ENCODE measurements around the gene RAB17. TPM values are rescaled to one million over a fixed set of nuclear protein-coding genes. Genes with fewer than 3 reads are reported as not detected.

Gene RAB17
- total RNA-seq, 1 donor = 0.10 TPM

GRCh38 chr2:237569041-237569440, 21.5 kb downstream of the RAB17 start:
- no peaks in the 10 kb centered on the region for H3K9me3 ChIP-seq (ENCODE audit: low read depth, low read length)
- no peak overlapping the region for H3K4me3 ChIP-seq (ENCODE audit: low read length)
- H3K4me1 ChIP-seq (ENCODE audit: insufficient read depth, low read length) = no peaks in the 10 kb centered on the region
- H3K27me3 ChIP-seq (ENCODE audit: insufficient read depth, low read length) = no peaks in the 10 kb centered on the region

DNA sequence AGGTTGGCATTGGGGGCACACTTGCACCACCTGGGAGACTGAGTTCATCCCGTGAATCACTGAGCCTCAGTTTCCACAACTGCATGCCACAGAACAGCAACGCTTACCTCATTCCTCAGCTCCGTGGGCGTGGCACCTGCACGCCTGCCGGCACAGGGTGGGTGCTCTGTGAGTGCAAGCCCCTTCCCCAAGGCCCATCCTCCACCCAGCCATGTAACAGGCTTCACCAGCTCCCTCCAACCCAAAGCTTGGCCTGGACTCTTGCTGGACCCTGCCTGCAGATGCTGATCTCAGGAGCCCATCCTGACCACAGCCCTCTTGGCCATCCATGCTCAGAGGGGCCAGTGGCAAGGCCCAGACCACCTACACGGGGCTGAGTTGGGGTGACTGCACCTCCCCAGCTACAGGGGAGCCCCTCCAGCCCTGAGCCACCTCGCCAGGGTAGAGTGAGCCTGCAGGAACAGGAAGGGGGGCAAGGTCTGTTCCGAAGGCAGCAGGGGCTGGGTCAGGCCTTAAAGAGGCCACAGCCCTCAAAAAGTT, 22.3 kb downstream of the RAB17 start:
- Histone ChIP-seq H3K4me1 (ENCODE audit: insufficient read depth, low read length) (no peaks in the 10 kb centered on the region), H3K9me3 (ENCODE audit: low read depth, low read length) (no peaks in the 10 kb centered on the region), H3K27me3 (ENCODE audit: insufficient read depth, low read length) (no peaks in the 10 kb centered on the region), H3K4me3 (ENCODE audit: low read length) (no peak overlapping the region)

DNA sequence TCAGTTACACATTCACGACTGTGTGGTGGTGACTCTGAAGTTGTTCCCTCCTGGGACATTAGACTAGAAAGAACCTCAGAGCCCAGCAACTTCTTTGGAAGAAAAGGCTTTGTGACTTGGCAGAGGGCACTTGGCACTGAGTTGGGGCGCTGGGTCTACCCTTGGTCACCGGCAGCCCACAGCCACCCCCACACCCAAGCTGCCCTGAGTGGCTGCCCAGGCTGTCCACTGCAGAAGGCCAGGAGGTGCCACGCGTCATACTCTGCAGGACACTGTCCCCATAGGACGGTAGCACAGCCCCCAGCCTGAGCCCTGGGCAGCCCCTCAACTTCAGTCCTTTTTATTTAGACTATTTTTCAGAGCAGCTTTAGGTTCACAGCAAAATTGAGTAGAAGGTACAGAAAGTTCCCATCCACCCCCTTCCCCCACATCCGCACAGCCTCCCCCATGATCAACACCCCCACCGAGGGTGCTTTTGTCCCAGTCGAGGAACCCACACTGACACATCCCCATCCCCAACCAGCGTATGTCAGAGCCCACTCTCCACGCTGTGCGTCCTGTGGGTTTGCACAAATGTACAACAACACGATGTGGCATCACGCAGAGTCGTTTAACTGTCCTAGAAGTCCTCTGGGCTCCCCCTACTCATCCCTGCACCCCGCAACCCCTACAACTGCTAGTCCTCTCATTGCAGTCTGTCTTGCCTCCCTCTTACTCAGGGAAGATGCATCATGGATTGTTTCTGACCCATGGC, 23.1 kb downstream of the RAB17 start:
- Histone ChIP-seq H3K9me3 (ENCODE audit: low read depth, low read length) (no peaks in the 10 kb centered on the region), H3K4me3 (ENCODE audit: low read length) (no peak overlapping the region), H3K27me3 (ENCODE audit: insufficient read depth, low read length) (no peaks in the 10 kb centered on the region), H3K4me1 (ENCODE audit: insufficient read depth, low read length) (no peaks in the 10 kb centered on the region)

GRCh38 chr2:237566401-237567235, 23.9 kb downstream of the RAB17 start, which contains the start of gene PRLH:
PRLH (plus strand) TSS chr2:237566574; CDS start chr2:237566574, 0 bp downstream.
- no peak within 1 kb of the TSS for H3K4me3 ChIP-seq (ENCODE audit: low read length)
- no peaks in the 10 kb centered on the region for H3K4me1 ChIP-seq (ENCODE audit: insufficient read depth, low read length)
- H3K27me3 ChIP-seq (ENCODE audit: insufficient read depth, low read length) = no peaks in the 10 kb centered on the region
- no peaks in the 10 kb centered on the region for H3K9me3 ChIP-seq (ENCODE audit: low read depth, low read length)

GRCh38 chr2:237565974-237566373, 24.6 kb downstream of the RAB17 start:
- Histone ChIP-seq H3K9me3 (ENCODE audit: low read depth, low read length) (no peaks in the 10 kb centered on the region), H3K4me1 (ENCODE audit: insufficient read depth, low read length) (no peaks in the 10 kb centered on the region), H3K4me3 (ENCODE audit: low read length) (no peak overlapping the region)

GRCh38 chr2:237564526-237565131, 25.9 kb downstream of the RAB17 start:
- Histone ChIP-seq H3K4me3 (ENCODE audit: low read length) (no peak overlapping the region), H3K9me3 (ENCODE audit: low read depth, low read length) (no peaks in the 10 kb centered on the region), H3K4me1 (ENCODE audit: insufficient read depth, low read length) (no peaks in the 10 kb centered on the region), H3K27me3 (ENCODE audit: insufficient read depth, low read length) (no peaks in the 10 kb centered on the region)

More at GRCh38 chr2:237565974-237566373, 24.6 kb downstream of the RAB17 start:
- no peaks in the 10 kb centered on the region for H3K27me3 ChIP-seq (ENCODE audit: insufficient read depth, low read length)

GRCh38 chr2:237563816-237564215, 26.7 kb downstream of the RAB17 start:
- Histone ChIP-seq H3K9me3 (ENCODE audit: low read depth, low read length) (no peaks in the 10 kb centered on the region), H3K4me3 (ENCODE audit: low read length) (no peak overlapping the region), H3K27me3 (ENCODE audit: insufficient read depth, low read length) (no peaks in the 10 kb centered on the region), H3K4me1 (ENCODE audit: insufficient read depth, low read length) (no peaks in the 10 kb centered on the region)

GRCh38 chr2:237561221-237561620, 29.3 kb downstream of the RAB17 start:
- no peaks in the 10 kb centered on the region for H3K4me1 ChIP-seq (ENCODE audit: insufficient read depth, low read length)
- no peaks in the 10 kb centered on the region for H3K27me3 ChIP-seq (ENCODE audit: insufficient read depth, low read length)
- H3K9me3 ChIP-seq (ENCODE audit: low read depth, low read length) = no peaks in the 10 kb centered on the region
- H3K4me3 ChIP-seq (ENCODE audit: low read length) = no peak overlapping the region

GRCh38 chr2:237558961-237559641, 31.4 kb downstream of the RAB17 start:
- H3K4me1 ChIP-seq (ENCODE audit: insufficient read depth, low read length) = no peaks in the 10 kb centered on the region
- peaks cover 6% of the 10 kb centered on the region for H3K9me3 ChIP-seq (ENCODE audit: low read depth, low read length)
- H3K4me3 ChIP-seq (ENCODE audit: low read length) = no peak overlapping the region
- H3K27me3 ChIP-seq (ENCODE audit: insufficient read depth, low read length) = no peaks in the 10 kb centered on the region

- H3K4me3 ChIP-seq (ENCODE audit: low read length) = no peak overlapping the region
- H3K4me1 ChIP-seq (ENCODE audit: insufficient read depth, low read length) = no peaks in the 10 kb centered on the region
- peaks cover 6% of the 10 kb centered on the region for H3K9me3 ChIP-seq (ENCODE audit: low read depth, low read length)
Measured at GRCh38 chr2:237557633-237558015, 32.9 kb downstream of the RAB17 start.

DNA sequence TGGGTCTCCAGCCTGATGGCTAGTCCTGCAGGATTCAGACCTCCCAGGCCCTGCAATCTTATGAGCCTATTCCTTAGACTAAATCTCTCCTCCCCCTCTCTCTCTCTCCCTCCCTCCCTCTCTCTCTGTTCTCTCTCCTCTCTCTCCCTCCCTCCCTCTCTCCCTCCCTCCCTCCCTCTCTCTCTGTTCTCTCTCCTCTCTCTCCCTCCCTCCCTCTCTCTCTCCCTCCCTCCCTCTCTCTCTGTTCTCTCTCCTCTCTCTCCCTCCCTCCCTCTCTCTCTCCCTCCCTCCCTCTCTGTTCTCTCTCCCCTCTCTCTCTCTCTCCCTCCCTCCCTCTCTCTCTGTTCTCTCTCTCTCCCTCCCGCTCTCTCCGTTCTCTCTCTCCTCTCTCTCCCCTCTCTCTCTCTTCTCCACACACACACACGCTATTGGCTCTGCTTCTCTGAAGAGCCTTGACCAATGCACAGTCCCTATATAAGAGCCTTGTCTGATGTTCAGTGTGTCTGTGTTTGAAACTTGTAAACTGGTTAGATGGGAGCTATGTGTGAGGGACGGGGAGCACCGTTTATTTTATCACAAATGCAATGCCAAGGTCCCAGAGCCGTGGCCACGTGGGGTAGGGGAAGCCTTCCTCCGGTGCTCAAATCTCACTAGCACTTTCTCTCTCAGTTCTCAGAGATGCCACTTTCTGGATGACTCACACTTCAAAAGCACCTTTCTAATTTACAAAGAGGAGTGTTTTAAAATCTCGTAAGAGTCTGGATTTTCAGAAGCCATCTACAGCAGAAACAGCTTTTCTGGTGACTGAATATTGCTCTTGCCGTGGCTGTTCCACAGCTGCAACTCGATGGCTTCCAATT, 33.5 kb downstream of the RAB17 start:
- H3K9me3 ChIP-seq (ENCODE audit: low read depth, low read length) = peaks cover 6% of the 10 kb centered on the region
- no peaks in the 10 kb centered on the region for H3K27me3 ChIP-seq (ENCODE audit: insufficient read depth, low read length)
- no peaks in the 10 kb centered on the region for H3K4me1 ChIP-seq (ENCODE audit: insufficient read depth, low read length)
- H3K4me3 ChIP-seq (ENCODE audit: low read length) = no peak overlapping the region

More at GRCh38 chr2:237557633-237558015, 32.9 kb downstream of the RAB17 start:
- no peaks in the 10 kb centered on the region for H3K27me3 ChIP-seq (ENCODE audit: insufficient read depth, low read length)

DNA sequence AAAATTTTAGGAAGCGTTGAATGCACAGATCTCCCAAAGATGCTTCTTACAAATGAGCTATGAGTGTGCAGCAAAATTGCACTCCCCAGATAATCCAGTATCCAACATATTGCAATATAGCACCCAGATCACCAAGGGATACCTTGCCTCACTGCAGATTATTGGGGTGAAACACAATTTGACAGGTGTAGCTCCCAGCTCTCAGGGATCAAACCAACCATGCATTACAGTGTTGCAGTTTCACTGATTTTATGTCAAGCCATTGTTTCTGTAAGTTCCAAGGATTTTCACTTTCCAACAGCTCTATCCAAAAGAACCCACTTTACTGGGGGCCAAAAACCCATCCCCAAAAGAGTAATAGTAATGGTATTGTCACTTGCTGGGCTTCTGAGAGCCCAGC, 35.0 kb downstream of the RAB17 start:
- Histone ChIP-seq H3K4me1 (ENCODE audit: insufficient read depth, low read length) (no peaks in the 10 kb centered on the region), H3K27me3 (ENCODE audit: insufficient read depth, low read length) (no peaks in the 10 kb centered on the region), H3K4me3 (ENCODE audit: low read length) (no peak overlapping the region), H3K9me3 (ENCODE audit: low read depth, low read length) (peaks cover 6% of the 10 kb centered on the region)

GRCh38 chr2:237553948-237554347, 36.6 kb downstream of the RAB17 start:
- H3K4me3 ChIP-seq (ENCODE audit: low read length) = no peak overlapping the region
- H3K27me3 ChIP-seq (ENCODE audit: insufficient read depth, low read length) = no peaks in the 10 kb centered on the region
- peaks cover 6% of the 10 kb centered on the region for H3K9me3 ChIP-seq (ENCODE audit: low read depth, low read length)
- no peaks in the 10 kb centered on the region for H3K4me1 ChIP-seq (ENCODE audit: insufficient read depth, low read length)

- no peaks in the 10 kb centered on the region for H3K27me3 ChIP-seq (ENCODE audit: insufficient read depth, low read length)
- H3K4me3 ChIP-seq (ENCODE audit: low read length) = no peak overlapping the region
- H3K4me1 ChIP-seq (ENCODE audit: insufficient read depth, low read length) = no peaks in the 10 kb centered on the region
- H3K9me3 ChIP-seq (ENCODE audit: low read depth, low read length) = peaks cover 6% of the 10 kb centered on the region
Measured at GRCh38 chr2:237552908-237553307, 37.6 kb downstream of the RAB17 start.

Measured in mononuclear cell (primary cell).